ENCODE results near the gene FAAP24.
"Not testable (repeated sequence)": the region's sequence is repeated elsewhere in the genome, so short reads cannot be mapped to it uniquely, and the experiment has no call there.

The FAAP24 gene

GRCh38 chr19:33000510-33000909 lies 28.5 kb downstream of the FAAP24 start:
- no peak for DNase-seq

- DNase-seq: no peak
These were observed 28.9 kb downstream of the FAAP24 start for GRCh38 chr19:33000910-33001309.

- DNase-seq: peak; percentile 9
These were observed 30.3 kb downstream of the FAAP24 start for GRCh38 chr19:33002126-33002865.

- not testable (repeated sequence) for DNase-seq
These were observed 31.5 kb downstream of the FAAP24 start for GRCh38 chr19:33003424-33004024.

GRCh38 chr19:33005440-33005839 lies 33.4 kb downstream of the FAAP24 start:
- DNase-seq: no peak

GRCh38 chr19:33008738-33009137 lies 36.7 kb downstream of the FAAP24 start:
- DNase-seq: no peak

GRCh38 chr19:33010891-33011290 lies 38.8 kb downstream of the FAAP24 start:
- not testable (repeated sequence) for DNase-seq

GRCh38 chr19:33022472-33023116 lies 50.6 kb downstream of the FAAP24 start:
- DNase-seq: no peak

- DNase-seq: no peak
These were observed 52.4 kb downstream of the FAAP24 start for GRCh38 chr19:33024398-33024797.

- not testable (repeated sequence) for DNase-seq
These were observed 53.6 kb downstream of the FAAP24 start for GRCh38 chr19:33025468-33026238.

- not testable (repeated sequence) for DNase-seq
These were observed 54.6 kb downstream of the FAAP24 start for GRCh38 chr19:33026602-33027001.
